Endothelial cell of umbilical vein (primary cell): ENCODE results near the gene EPHA8. TPM values are rescaled to one million over a fixed set of nuclear protein-coding genes. Genes with fewer than 3 reads are reported as not detected.

Experiments used
- BruUV-seq: library from RNA; stranded (reverse); fragments of 400-500 nt; replicated peaks from 2 replicates; lab custom pipeline; 2021; lab: Mats Ljungman, UMichigan
- CTCF ChIA-PET: fragments of 300-600, 350-600 bp; sonication (Branson Sonifier 250); formaldehyde crosslinking; loops from one replicate; lab custom pipeline; 2021; ENCODE audit warnings: antibody characterized with exemption, inconsistent platforms; lab: Charles Lee
- POLR2A ChIA-PET: fragments of 300-600, 350-600 bp; sonication (Branson Sonifier 250); formaldehyde crosslinking; loops from one replicate; lab custom pipeline; 2021; ENCODE audit warnings: antibody characterized with exemption, inconsistent platforms; lab: Charles Lee
- DNase-seq: peaks from one replicate; pipeline ENCODE4 v3.0.0-alpha.2; 2011; ENCODE audit warnings: low read depth, low spot score
- FAIRE-seq: peaks from 2 replicates; lab custom pipeline; 2011; peaks lifted over from hg19 to GRCh38; lab: Jason Lieb, UNC
- H2AFZ ChIP-seq: 2 replicates; pipeline ENCODE4 v1.6.0; 2012; ENCODE audit warnings: low read depth, low read length, control low read depth, inconsistent platforms
- H3K27ac ChIP-seq: 2 replicates; pipeline ENCODE4 v1.5.1; 2011; ENCODE audit warnings: low read depth, mild to moderate bottlenecking, control low read depth, low read length, moderate library complexity; ENCODE audit not compliant: insufficient read depth
- H3K27me3 ChIP-seq, 2 experiments: 2 replicates each; pipeline versions ENCODE4 v1.6.0 to v1.6.1; 2011; ENCODE audit warnings: low read length in 2 of 2, mixed read lengths in 1 of 2; ENCODE audit not compliant: control insufficient read depth in 2 of 2, insufficient read depth in 2 of 2
- H3K36me3 ChIP-seq, 2 experiments: 2 replicates in 1 of 2; 3 replicates in 1 of 2; pipeline ENCODE4 v1.5.1; 2011; ENCODE audit warnings: low read length in 2 of 2, mild to moderate bottlenecking in 1 of 2, moderate library complexity in 1 of 2; ENCODE audit not compliant: control insufficient read depth in 2 of 2, insufficient read depth in 2 of 2; ENCODE audit errors: extremely low read depth in 1 of 2
- H3K4me1 ChIP-seq: 3 replicates; pipeline ENCODE4 v1.5.1; 2011; ENCODE audit warnings: mild to moderate bottlenecking, low read length; ENCODE audit not compliant: control insufficient read depth, insufficient read depth; ENCODE audit errors: extremely low read depth
- H3K4me2 ChIP-seq: 2 replicates; pipeline ENCODE4 v1.6.1; 2011; ENCODE audit warnings: low read length, control low read depth, mixed read lengths; ENCODE audit not compliant: insufficient read depth
- H3K4me3 ChIP-seq, 3 experiments: fragments of 200-600 bp in 1 of 3; sonication (generic), shearing (Covaris generic) in 1 of 3; replicated peaks in 1 of 3; 2 replicates each; pipeline ENCODE4 v1.5.1; 2011 to 2016; ENCODE audit warnings: control low read depth in 3 of 3, low read length in 3 of 3, mild to moderate bottlenecking in 2 of 3, inconsistent platforms in 1 of 3, low read depth in 1 of 3, moderate library complexity in 1 of 3; ENCODE audit not compliant: insufficient read depth in 1 of 3
- H3K79me2 ChIP-seq: 2 replicates; pipeline ENCODE4 v1.6.0; 2012; ENCODE audit warnings: low read length, inconsistent platforms; ENCODE audit not compliant: control insufficient read depth, insufficient read depth
- H3K9ac ChIP-seq: replicated peaks from 2 replicates; pipeline ENCODE3; 2011; ENCODE audit warnings: low read length, control low read depth; ENCODE audit not compliant: insufficient read depth; ENCODE audit errors: extremely low read depth
- H3K9me1 ChIP-seq: replicated peaks from 3 replicates; pipeline ENCODE4 v1.6.0; 2011; ENCODE audit warnings: mild to moderate bottlenecking, low read length; ENCODE audit not compliant: control insufficient read depth, insufficient read depth; ENCODE audit errors: extremely low read depth
- H3K9me3 ChIP-seq: replicated peaks from 2 replicates; pipeline ENCODE4 v1.5.1; 2012; ENCODE audit warnings: low read length, inconsistent platforms; ENCODE audit not compliant: control insufficient read depth, insufficient read depth
- H4K20me1 ChIP-seq: replicated peaks from 2 replicates; pipeline ENCODE3; 2011; ENCODE audit warnings: mild to moderate bottlenecking, low read length; ENCODE audit not compliant: control insufficient read depth, insufficient read depth; ENCODE audit errors: extremely low read depth
- CTCF ChIP-seq, 2 donors: IDR thresholded peaks; 1 replicate in 1 of 2; 2 replicates in 1 of 2; pipeline ENCODE4 v1.5.1; 2011; ENCODE audit warnings: low read length in 2 of 2, mild to moderate bottlenecking in 2 of 2, moderate library complexity in 2 of 2, control low read depth in 1 of 2, inconsistent platforms in 1 of 2, low read depth in 1 of 2; ENCODE audit not compliant: insufficient read depth in 1 of 2; ENCODE audit errors: extremely low read depth in 1 of 2
- EZH2 ChIP-seq: IDR thresholded peaks from 2 replicates; pipeline ENCODE4 v1.6.1; 2012; ENCODE audit warnings: borderline replicate concordance, low read depth, mild to moderate bottlenecking, moderate library complexity, low read length, inconsistent platforms; ENCODE audit not compliant: severe bottlenecking
- FOS ChIP-seq: IDR thresholded peaks from 2 replicates; pipeline ENCODE4 v1.6.1; 2011; ENCODE audit warnings: mild to moderate bottlenecking, low read length, moderate library complexity, borderline replicate concordance; ENCODE audit not compliant: insufficient read depth
- GATA2 ChIP-seq: IDR thresholded peaks from 2 replicates; pipeline ENCODE4 v1.7.0; 2011; ENCODE audit warnings: low read depth, mild to moderate bottlenecking, moderate library complexity, mixed read lengths, low read length; ENCODE audit not compliant: insufficient read length, insufficient read depth
- MAX ChIP-seq: IDR thresholded peaks from 2 replicates; pipeline ENCODE4 v1.6.1; 2011; ENCODE audit not compliant: insufficient read depth, insufficient read length
- MYC ChIP-seq: IDR thresholded peaks from one replicate; pipeline ENCODE4 v1.6.1; 2011; ENCODE audit warnings: mild to moderate bottlenecking, low read depth, low read length
- POLR2A ChIP-seq: IDR thresholded peaks from 2 replicates; pipeline ENCODE4 v1.6.1; 2012; ENCODE audit warnings: low read depth, mild to moderate bottlenecking, control low read depth, low read length
- POLR2AphosphoS5 ChIP-seq: IDR thresholded peaks from 2 replicates; pipeline ENCODE4 v1.6.1; 2012; ENCODE audit warnings: low read depth, mild to moderate bottlenecking, control low read depth, low read length, moderate library complexity; ENCODE audit not compliant: insufficient read depth
- dilution Hi-C: fragments of 300-500 bp; cut with MboI; formaldehyde crosslinking; loops from one replicate; pipeline ENCODE4 v1.15.0; 2019; ENCODE audit warnings: low sequenced_read_pairs; ENCODE audit not compliant: extremely low pct_ligation_motif_present
- intact Hi-C: fragments of 100-400 bp; cut with micrococcal nuclease; formaldehyde crosslinking; loops from one replicate; pipeline ENCODE4 v1.10.0; 2022
- polyA plus RNA-seq, 4 experiments: library from polyadenylated mRNA; depleted of rRNA in 3 of 4; stranded (reverse) in 3 of 4; unstranded in 1 of 4; fragments of >200 nt; gene quantifications; 2 replicates each; pipeline versions ENCODE4 v1.2.1 to v1.2.3, GENCODE V29; 2011 to 2012; ENCODE audit warnings: missing spikeins in 1 of 4
- total RNA-seq: library from RNA; stranded (reverse); gene quantifications from 2 replicates; pipeline ENCODE4 v1.2.3, GENCODE V29; 2021

Gene EPHA8
- total and polyA plus RNA-seq, 2 donors (not counting 3 experiments of a cell fraction or from before 2014, with no cell fraction given): not detected

GRCh38 chr1:22526098-22526497, 37.2 kb upstream of the EPHA8 start:
- TF ChIP-seq CTCF (IDR thresholded peaks at IDR 0.05; ENCODE audit: extremely low read depth in 1 of 2, insufficient read depth in 1 of 2, low read depth in 1 of 2, low read length in 2 of 2): no peak
- TF ChIP-seq FOS: no peak
- no peak for TF ChIP-seq EZH2
- no peak for TF ChIP-seq POLR2A
- TF ChIP-seq MYC: no peak
- no peak for TF ChIP-seq POLR2AphosphoS5
- no peak for TF ChIP-seq GATA2
- no peak for TF ChIP-seq MAX
- dilution Hi-C loops (no loop called here), intact Hi-C loops (no loop called here)
- Histone ChIP-seq H3K27ac (no peak overlapping the region), H3K79me2 (no peaks in the 10 kb centered on the region), H3K9me3 (no peaks in the 10 kb centered on the region), H3K4me1 (peaks cover 6% of the 10 kb centered on the region), H3K36me3 (peaks cover 2 to 32% of the 10 kb centered on the region in 2 experiments), H4K20me1 (no peaks in the 10 kb centered on the region), H3K9ac (no peak overlapping the region), H3K4me3 (no peak overlapping the region), H2AFZ (no peak overlapping the region), H3K9me1 (no peaks in the 10 kb centered on the region), H3K4me2 (no peak overlapping the region), H3K27me3 (no peaks in the 10 kb centered on the region)
- CTCF ChIA-PET: no interaction called here
- no TSS peak for BruUV-seq
- DNase-seq (no peak), FAIRE-seq (no peak)
- POLR2A ChIA-PET: no interaction called here
